NCI-H748 (cell line): Measurements from ENCODE around the gene TFB2M.

Source experiments
- DNase-seq: peaks from one replicate; lab custom pipeline; 2025; ENCODE audit not compliant: unreplicated experiment; lab: John Stamatoyannopoulos, UW

The TFB2M gene

DNA sequence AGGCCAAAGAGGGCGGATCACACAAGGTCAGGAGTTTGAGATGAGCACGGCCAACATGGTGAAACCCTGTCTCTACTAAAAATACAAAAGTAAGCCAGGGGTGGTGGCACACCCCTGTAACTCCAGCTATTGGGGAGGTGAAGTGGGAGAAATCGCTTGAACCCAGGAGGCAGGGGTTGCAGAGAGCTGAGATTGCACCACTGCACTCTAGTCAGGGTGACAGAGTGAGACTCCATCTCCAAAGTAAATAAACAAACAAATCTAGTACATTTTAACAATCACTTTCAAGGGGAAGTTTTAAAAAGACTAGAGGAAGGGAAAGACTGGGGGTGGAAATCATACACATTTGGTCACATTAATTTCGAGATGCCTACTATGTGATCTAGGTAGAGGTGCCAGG, 6.8 kb downstream of the TFB2M start:
- no peak for DNase-seq

DNA sequence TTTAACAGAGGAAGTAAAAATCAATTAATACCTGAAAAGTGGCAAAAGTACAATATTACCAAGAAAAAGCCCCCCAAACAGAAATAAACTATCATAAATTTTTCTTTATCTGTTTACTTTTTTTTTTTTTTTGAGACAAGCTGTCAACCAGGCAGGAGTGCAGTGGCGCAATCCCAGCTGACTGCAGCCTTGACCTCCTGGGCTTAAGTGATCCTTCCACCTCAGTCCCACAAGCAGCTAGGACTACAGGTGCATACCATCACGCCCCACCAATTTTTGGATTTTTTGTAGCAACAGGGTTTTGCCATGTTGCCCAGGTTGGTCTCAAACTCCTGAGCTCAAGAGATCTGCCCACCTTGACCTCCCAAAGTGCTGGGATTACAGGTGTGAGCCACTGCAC, 8.0 kb downstream of the TFB2M start:
- DNase-seq = no peak

DNA sequence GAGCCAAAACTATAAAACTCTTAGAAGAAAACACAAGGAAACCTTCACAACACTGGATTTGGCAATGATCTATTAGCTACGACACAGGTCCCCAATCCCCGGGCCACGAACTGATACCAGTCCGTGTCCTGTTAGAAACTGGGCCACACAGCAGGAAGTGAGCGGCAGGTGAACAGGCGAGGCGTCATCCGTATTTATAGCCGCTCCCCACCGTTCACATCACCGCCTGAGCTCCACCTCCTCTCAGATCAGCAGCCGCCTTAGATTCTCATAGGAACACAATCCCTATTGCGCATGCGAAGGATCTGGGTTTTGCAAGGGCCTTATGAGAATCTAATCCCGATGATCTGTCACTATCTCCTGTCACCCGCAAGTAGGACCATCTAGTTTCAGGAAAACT, 11.9 kb downstream of the TFB2M start:
- no peak for DNase-seq

DNA sequence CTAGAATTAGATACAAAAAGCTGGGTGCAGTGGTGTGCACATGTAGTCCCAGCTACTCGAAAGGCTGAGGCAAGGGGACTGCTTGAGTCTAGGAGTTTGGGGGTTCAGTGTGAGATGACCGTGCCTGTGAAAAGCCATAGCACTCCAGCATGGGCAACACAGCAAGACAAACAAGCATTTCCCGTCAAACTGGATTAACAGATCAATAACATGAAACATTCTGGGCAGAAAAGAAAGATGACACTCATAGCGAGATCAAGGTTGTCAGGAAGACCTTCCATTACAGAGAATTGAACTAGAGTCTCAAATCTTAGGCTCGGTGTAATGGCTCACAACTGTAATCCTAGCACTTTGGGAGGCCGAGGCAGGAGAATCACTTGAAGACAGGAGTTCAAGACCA, 14.0 kb downstream of the TFB2M start:
- no peak for DNase-seq

DNA sequence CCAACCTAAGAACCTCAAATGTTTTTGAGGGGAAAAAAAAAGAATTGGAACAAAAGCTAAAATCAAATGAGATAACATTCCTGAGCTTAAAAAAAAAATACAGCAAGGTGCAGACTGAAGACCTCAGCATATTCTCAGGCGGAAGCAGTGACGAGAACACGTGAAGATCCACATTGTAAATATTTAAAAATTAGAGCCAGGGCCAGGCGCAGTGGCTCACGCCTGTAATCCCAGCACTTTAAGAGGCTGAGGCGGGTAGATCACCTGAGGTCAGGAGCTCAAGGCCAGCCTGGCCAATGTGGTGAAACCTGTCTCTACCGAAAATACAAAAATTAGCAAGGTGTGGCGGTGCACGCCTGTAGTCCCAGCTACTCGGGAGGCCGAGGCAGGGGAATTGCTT, 15.7 kb downstream of the TFB2M start:
- no peak for DNase-seq

DNA sequence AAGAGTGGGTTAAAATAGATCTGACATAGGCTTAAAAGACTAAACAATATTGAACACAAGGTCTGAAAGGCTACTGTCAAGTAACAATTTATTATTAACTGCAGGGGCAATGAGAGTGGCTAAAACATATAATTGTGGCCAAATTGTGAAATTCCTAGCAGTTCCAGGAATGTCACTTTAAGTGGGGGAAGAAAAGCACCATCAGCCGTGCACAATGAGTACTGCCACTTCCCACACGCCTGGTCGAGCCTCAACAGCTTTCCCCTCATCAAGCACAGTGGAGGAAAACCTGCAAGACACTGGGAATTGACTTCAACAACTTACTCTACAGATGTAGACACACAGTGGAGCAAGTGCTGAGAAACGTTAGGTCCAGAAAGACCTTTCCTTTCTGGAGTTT, 16.4 kb downstream of the TFB2M start:
- no peak for DNase-seq

DNA sequence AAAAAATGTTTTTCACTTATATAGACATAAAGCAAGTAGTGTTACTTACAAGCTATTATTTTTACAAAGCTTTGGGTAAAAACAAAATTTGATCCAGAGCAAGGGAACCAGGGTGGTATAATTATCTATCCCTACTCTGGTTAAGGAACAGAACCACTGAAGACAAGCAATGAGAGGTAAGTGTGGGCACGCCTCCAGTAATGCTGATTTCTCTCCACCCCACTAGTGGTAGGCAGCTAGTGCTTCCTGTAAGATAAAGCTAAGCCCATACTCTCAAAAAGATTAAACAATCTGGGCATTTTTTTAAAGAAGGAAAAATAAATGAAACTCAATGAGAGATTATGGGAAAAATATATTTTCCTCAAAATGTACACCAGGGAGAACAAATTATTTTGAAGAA, 22.1 kb downstream of the TFB2M start:
- no peak for DNase-seq

DNA sequence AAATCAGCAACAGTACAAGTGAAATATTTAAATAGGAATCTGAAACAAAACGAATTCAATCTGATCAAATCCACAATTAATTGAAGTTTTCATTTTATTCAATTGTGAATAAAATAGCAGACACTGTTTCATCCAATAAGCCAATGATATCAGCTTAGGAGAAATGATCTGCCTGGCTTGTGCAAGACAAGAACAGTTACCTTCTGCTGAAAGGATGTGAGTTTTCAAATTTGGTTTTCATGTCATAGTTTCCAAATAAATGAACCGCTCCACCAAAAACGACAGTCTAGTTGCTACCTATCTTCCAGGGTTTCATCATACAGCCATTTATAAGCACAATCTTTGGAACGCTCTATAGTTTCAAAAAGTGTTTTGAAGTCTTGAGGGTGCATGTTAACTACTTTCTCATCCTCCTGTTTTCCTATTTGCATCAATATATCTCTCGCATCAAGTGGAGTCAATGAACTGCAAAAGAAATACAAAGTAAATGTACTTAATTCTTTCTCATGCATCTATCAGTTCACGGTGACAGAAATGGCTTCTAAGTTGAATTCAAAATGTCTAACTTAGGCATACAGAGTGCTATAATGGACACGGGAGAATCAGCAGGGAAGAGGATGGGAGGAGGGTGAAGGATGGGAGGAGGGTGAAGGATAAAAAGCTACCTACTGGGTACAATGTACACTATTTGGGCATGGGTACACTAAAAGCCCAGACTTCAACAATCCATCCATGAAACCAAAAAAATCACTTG, 25.1 kb downstream of the TFB2M start:
- DNase-seq = no peak

DNA sequence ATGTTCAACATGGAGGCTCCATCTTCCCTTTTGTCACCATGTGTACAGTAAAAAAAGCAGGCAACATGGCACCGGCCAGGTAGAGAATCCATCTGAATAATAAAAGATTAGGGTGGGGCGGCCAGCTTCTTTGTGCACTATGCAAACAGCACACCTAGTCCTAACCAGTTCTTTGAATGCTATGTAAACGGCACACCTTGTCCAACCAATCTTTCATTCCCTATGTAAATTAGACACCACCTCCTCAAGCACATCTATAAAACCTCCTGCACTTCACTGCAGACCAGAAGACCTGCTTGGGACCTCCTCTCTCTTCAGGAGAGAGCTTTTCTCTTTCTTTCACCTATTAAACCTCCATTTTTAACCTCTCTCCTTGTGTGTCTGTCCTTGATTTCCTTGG, 28.2 kb downstream of the TFB2M start:
- peak; percentile 93 for DNase-seq

DNA sequence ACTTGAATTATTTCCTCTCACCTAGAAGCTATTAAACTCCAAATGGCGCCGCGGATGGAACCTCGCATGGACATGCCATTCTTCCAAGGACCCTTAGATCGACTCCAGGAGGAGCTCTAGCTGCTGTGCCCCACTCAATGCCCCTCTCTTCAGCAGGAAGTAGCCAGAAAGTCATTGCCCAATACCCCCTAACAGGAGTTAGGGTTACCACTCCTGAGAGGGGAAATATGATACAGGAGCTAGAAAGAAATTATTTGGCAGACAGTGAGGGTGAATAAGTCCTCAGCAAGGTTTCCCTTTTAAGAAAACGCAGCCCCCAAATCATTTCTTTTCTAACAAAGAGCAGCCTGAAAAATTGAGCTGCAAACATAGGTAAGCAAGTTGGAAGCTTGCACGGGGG, 28.6 kb downstream of the TFB2M start:
- DNase-seq = peak; percentile 47

DNA sequence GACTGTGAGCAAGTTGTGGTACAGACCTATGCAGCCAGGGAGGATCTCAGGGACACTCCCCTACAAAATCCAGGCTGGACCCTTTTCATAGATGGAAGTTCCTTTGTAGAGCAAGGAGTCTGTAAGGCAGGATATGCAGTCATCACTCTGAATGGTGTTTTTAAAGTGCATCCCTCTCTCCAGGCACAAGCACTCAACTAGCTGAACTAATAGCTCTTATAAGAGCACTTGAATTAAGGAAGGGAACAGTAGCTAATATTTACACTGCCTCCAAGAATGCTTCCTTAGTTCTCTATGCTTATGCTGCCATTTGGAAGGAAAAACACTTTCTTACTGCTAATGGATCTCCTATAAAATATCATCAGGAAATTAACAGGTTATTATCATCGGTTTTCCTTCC, 31.9 kb downstream of the TFB2M start:
- DNase-seq = peak; percentile 1

DNA sequence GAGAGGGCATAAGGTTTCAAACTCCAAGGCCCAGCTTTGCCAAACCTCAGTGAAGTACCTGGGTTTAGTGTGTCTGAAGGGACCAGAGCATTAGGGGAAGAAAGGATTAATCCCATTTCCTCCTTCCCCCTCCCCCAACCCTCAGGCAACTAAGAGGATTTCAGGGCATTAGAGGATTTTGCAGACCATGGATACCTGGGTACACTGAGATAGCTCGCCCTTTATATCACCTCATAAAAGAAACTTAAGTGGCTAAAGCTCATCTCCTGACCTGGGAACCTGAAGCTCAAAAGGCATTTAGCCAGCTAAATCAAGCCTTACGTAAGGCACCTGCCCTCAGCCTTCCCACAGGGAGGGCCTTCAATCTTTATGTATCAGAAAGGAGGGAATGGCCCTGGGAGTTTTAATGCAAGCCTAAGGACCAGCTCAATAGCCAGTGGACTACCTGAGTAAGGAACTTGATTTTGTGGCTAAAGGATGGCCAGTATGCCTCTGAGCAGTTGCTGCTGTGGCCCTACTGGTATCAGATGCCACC, 32.6 kb downstream of the TFB2M start:
- no peak for DNase-seq

DNA sequence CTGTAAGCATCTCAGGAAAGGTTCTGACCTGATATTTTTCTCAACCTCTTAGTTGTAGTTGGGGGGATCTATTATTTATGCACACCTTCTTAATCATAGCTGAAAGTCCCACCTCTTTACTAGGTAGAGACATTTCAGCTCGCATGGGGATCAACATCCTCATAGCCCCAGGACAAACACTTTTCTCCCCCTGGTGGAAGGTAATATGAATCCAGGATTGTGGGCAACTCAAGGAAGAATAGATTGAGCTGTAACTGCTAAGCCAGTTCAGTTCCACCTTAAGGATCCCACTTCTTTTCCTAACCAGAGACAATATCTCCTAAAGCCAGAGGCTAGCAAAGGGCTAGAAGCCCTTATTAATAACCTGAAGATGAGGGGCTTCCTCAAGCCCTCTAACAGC, 33.5 kb downstream of the TFB2M start:
- no peak for DNase-seq

DNA sequence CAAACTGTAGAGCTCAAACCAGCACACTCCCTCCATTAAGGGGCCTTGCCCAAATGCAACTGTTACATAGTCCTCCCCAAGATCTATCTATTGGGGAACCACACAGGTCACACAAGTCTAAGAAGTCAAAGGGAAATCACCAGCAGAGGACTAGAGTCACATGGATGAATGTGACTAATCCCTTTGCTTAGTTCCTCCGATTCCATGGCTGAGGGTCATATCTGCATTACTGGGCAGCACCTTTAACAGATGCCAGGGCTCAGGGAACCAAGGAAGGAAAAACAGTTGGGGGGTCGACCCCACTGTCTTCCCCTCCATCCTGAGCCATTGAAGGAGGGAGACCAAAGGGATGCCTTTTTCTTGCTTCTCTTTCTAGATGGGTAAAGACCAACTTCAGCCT, 35.6 kb downstream of the TFB2M start:
- DNase-seq = no peak

DNA sequence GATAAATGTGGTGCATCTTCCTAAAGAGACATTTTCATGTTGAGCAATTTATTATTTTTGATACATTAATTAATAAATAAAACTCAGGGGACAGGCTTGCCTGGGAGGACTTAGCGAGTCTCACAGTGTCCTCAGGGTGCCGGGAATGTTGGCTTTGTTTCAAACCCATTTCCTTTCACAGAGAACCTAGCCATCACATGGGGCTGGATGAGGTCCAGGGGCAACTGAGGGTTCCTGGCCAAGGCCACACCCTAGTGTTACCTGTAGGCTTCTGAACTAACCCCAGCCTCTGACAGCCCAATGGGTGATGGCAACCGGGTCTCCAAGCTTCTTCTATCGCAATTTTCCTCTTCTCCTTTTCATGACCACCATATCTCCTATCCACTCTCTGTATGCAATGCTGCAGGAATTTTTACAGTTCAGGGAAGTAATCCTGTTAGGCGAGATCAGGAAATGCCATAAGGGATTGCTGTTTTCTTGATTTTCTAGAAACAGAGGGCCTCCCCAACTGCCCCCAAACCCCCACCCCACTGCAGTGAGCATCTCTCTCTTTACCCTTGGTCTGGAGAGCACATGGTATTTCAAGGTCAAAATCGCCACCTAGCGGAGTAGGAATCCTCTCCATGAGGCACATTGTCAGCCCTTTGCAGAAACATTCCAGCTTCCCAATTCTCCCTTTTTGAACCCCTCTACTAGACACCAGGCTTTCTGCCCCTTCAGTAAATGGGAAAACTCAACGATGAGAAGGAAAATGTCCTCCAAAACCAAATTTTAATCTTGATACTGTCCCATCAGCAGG, 36.9 kb downstream of the TFB2M start:
- DNase-seq = no peak

DNA sequence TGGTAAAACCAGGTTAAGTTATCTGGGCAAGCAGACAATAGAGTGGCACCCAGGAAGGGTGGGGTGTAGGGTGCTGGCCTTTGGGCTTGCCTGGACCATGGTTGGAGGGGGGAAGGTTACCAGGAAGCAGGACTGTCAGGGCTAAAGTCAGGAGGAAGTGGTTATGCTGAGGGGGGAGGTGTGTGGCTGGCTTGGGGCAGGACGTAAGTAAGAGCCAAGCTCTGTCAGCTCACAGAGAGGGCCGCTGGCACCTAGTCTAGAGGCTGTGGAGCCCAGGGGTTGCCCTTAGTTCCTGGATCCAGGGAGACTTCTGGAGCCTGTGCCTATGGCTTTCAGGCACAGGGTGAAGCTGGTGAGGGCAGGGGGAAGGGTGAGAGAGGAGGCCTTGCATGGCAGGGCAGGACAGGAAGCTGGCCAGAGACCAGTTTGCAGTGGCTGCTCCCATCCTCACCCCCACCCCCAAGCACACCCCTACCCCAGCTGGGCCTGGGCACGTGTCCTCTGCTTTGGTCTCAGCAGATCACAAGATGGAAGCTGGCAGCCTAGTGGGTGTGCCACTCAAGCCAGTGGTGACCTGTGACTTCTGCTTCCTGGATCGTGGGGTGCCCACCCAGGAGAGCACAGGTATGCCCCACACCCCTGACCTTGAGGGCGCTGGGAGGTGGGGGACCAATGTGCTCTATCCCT, 38.5 kb downstream of the TFB2M start:
- no peak for DNase-seq

DNA sequence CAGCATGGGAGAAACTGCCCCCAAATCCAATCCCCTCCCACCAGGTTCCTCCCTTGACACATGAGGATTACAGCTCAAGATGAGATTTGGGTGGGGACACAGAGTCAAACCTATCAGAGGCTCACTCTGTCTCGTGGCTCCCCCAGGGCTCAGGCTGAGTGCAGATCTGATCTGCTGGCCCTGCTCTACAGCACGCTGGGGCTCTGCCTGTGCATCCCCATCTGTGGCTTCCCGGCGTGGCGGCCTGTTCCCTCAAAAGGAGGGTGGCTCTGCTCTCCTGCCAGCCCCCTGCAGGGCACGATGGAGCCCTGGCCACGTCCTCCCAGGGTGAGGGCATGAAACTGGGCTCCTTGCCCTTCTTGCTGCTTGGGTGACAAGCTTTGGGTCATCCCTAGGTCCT, 39.1 kb downstream of the TFB2M start:
- DNase-seq = no peak

DNA sequence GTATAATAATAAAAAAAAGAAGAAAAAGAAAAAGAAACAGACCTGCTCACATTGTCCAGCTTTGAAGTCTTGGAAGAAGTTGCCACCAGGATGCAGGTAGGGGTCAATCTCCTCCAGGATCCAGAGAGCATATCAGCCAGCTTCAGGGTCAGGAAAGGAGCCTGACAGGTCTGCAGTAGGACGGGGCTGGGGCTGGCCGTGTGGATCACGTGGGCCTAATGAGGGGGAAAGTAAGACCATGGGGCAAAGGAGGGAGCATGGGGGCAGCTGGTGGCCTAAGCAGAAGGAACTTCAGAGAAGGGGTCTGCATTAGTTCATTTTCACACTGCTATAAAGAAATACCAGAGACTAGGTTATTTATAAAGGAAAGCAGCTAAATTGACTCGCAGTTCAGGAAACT, 39.7 kb downstream of the TFB2M start:
- DNase-seq = no peak

DNA sequence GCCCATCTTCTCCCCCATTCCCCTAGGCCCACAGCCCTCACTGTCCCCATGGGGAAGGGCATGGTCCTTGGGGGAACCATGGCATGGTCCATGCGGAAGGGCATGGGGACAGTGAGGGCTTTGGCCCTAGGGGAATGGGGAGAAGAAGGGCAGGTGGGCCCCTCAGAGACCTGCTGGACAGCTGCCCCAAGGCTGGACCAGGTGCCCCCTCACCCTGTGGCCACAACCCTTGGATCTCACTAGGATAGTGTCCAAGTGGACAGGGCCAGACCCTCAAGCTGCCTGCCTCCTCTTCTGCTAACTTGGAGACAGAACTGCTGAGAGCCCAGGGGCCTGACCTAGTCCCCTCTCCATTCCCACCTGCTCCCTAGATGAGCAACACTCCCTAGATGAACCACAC, 46.5 kb downstream of the TFB2M start:
- no peak for DNase-seq

DNA sequence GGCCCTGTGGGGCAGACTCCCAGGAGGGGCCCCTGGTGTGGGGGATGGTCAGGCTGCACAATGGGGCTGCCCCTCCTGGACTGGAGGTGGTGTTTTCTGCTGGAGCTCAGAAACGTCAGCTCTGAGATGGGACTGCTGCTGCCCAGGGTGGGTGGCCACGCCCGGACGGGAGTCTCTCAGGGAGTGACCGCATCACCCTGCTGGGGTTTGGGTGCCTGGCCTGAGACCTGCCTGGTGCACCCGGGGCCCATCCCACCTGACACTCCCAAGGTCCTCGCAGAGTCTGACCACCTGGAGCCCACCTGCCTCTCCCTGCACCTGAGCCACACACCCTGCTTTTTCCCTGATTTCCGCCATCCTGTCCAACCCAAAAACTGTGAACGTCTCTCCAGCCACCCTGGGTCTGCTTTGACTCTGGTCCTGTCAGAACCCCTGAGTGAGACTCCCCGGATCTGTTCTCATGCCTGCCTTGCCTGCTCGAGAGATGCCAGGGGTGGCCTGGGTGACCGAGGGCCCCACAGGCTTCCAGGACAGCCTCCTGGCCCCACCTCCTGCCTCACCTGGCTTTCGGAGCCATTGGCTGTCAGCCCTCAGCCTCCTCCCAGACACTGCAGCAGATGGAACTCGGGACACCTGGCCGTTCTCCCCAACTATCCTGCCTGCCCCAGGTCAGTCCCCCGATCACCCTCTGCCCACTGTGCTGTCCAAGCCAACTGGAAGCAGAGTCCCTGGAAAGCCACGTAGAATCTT, 47.4 kb downstream of the TFB2M start:
- DNase-seq = no peak

DNA sequence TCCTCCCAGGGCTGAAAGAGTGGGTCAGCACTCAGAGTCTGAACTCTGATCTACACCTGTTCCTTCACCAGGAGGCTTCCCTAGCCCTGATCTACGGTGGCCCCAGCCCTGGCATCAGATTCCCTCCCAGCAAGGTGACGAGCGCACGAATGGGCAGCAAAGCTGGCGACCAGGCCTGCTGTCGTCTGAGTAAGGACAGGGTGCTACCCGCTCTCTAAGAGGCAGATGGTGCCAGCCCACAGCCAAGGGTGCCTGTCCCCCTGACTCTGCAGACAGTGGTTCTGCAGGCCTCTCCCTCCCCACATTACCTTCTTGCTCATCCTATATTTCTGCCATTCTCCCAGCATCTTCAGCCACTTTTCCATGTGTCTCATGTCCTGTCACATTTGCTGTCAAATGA, 48.7 kb downstream of the TFB2M start:
- DNase-seq = no peak
